Activated CD4-positive, alpha-beta T cell treated with anti-CD3 and anti-CD28 coated beads, Interleukin-2, amount 50 U/mL, for 24 hours (primary cell): ENCODE measurements around the gene ACTL8.

ENCODE experiments used
- DNase-seq, 2 donors: peaks; one replicate each; pipeline ENCODE4 v3.0.0-alpha.2; 2020; ENCODE audit warnings: low read depth in 1 of 2, low spot score in 1 of 2

The ACTL8 gene

GRCh38 chr1:17799642-17800041, 44.5 kb downstream of the ACTL8 start:
- no peak for DNase-seq

GRCh38 chr1:17802164-17802563, 47.0 kb downstream of the ACTL8 start:
- DNase-seq = no peak

- DNase-seq = no peak
Measured at GRCh38 chr1:17802945-17803344, 47.8 kb downstream of the ACTL8 start.

GRCh38 chr1:17805869-17806684, 50.9 kb downstream of the ACTL8 start:
- no peak for DNase-seq

- no peak for DNase-seq
Measured at GRCh38 chr1:17808816-17809215, 53.7 kb downstream of the ACTL8 start.

GRCh38 chr1:17810668-17811067, 55.5 kb downstream of the ACTL8 start:
- no peak for DNase-seq

GRCh38 chr1:17816511-17816910, 61.4 kb downstream of the ACTL8 start:
- no peak for DNase-seq

- DNase-seq = no peak
Measured at GRCh38 chr1:17819129-17819802, 64.1 kb downstream of the ACTL8 start.

GRCh38 chr1:17820198-17820597, 65.1 kb downstream of the ACTL8 start:
- no peak for DNase-seq

- DNase-seq = no peak
Measured at GRCh38 chr1:17822741-17823426, 67.8 kb downstream of the ACTL8 start.

- no peak for DNase-seq
Measured at GRCh38 chr1:17825273-17826164, 70.4 kb downstream of the ACTL8 start.

- no peak for DNase-seq
Measured at GRCh38 chr1:17826165-17826488, 71.0 kb downstream of the ACTL8 start.

- DNase-seq = no peak
Measured at GRCh38 chr1:17828991-17829390, 73.9 kb downstream of the ACTL8 start.

- no peak for DNase-seq
Measured at GRCh38 chr1:17829579-17829978, 74.4 kb downstream of the ACTL8 start.

GRCh38 chr1:17831597-17831996, 76.5 kb downstream of the ACTL8 start:
- no peak for DNase-seq

GRCh38 chr1:17833661-17834501, 78.7 kb downstream of the ACTL8 start:
- no peak for DNase-seq

GRCh38 chr1:17834561-17835100, 79.5 kb downstream of the ACTL8 start:
- DNase-seq = no peak

- no peak for DNase-seq
Measured at GRCh38 chr1:17837233-17838030, 82.3 kb downstream of the ACTL8 start.

GRCh38 chr1:17839641-17840196, 84.6 kb downstream of the ACTL8 start:
- no peak for DNase-seq
